Measurements from ENCODE around the gene FKBP3.

FKBP3 gene

GRCh38 chr14:45065956-45066355 is 68.3 kb downstream of the FKBP3 start:
- Histone ChIP-seq H3K27ac (ENCODE audit: poor library complexity, severe bottlenecking) (no peak overlapping the region), H3K27me3 (ENCODE audit: insufficient read depth, poor library complexity, severe bottlenecking) (no peaks in the 10 kb centered on the region), H3K9me3 (ENCODE audit: severe bottlenecking) (no peaks in the 10 kb centered on the region), H3K4me3 (ENCODE audit: severe bottlenecking) (no peak overlapping the region), H3K4me1 (ENCODE audit: insufficient read depth, poor library complexity, severe bottlenecking) (no peaks in the 10 kb centered on the region), H3K36me3 (ENCODE audit: low read depth) (peaks cover 37% of the 10 kb centered on the region)
- DNase-seq (ENCODE audit: low spot score) (no peak), ATAC-seq (ENCODE audit: low read depth) (no peak)
- no peak for TF ChIP-seq CTCF (IDR thresholded peaks at IDR 0.05; ENCODE audit: poor library complexity, severe bottlenecking)
